GM19463 (cell line): Measurements from ENCODE around the gene HSD17B2.

Experiments
- ATAC-seq: cut with Tn5 transposase; IDR thresholded peaks from one replicate; pipeline ENCODE4 v1.9.1; 2021; ENCODE audit warnings: mild to moderate bottlenecking, moderate library complexity; ENCODE audit not compliant: unreplicated experiment

The HSD17B2 gene

DNA sequence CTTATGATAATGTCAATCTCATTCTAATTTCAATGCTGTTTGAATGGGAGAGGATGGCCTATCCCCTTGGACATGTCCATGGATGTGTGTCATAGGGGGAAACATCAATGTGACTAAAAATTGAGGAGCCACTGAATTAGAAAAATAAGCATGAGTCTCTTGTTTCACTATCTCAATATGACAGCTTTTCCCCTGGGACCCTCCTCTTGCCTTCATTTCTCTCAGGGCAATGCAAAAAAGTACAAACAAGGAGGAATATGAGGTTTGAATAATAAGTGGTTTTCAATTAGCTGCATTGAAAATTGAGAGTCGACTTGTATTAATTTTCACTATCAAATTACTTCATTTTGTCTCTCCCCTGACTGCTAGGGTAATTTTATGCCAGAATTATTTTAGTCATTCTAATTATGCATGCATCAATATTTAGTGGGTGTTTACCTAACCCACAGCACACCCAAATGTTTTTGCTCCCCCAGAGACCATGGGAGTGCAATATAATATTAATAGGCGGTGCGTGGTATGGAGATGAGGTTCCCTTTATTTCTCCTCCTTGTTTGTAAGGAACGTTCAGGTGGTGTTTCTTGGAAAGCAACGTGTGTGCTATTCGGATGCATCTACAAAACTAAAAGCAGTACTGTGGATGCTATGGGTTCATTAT lies 17.0 kb upstream of the HSD17B2 start:
- ATAC-seq, result no peak

DNA sequence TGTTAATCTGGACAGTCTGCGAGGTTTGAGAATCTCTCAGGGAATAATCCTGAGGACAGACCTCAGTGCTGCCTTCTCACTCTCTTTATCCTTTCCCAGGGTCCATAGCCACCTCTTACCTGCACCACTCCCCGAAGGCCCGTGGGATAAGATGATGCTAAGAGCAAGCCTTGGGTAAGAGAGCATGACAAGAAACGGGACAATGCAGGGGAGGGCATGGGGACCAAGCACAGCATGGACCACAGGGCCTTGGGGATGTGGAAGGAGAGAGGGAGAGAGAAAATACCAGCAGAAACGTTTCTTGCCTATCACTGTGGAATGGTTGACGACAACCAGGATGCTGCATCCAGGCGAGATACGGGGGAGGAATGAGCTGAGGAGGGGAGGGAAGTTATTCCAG lies 15.5 kb upstream of the HSD17B2 start:
- no peak for ATAC-seq

- ATAC-seq, result no peak
These were observed 15.0 kb upstream of the HSD17B2 start for GRCh38 chr16:82020051-82020450.

DNA sequence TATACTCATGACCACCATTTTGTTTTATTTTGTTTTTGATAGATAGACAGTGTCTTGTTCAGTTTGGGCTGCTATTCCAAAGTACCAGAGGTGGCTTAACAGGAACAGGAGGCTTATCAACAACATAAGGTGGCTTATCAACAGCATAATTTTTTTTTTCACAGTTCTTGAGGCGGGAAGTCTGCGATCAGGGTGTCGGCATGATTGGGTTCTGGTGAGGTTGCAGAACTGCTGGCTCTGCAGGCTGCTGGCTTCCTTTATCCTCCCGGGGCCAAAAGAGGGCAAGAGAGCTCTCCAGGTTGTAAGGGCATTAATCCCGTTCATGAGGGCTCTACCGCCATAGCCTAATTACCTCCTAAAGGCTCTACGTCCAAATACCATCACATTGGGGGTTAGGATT lies 11.8 kb upstream of the HSD17B2 start:
- no peak for ATAC-seq

DNA sequence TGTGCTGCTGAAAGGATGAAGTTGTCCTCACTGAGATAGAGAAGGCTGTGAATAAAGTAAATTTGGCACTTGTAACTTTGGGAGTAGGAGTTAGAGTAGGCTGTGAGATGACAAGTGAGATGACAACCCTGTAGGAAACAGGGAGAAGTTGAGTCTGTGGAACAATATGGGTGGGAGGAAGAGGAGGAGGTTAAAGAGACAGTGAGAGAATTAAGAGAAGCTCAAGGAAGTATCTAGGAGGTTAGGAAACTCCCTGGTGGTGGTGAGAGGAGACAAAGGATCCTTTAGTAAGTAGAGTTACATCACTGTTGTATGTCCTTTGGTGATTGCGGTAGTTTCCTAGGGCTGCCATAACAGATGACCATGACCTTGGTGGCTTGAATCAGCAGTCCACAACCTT lies 10.7 kb upstream of the HSD17B2 start:
- no peak for ATAC-seq

DNA sequence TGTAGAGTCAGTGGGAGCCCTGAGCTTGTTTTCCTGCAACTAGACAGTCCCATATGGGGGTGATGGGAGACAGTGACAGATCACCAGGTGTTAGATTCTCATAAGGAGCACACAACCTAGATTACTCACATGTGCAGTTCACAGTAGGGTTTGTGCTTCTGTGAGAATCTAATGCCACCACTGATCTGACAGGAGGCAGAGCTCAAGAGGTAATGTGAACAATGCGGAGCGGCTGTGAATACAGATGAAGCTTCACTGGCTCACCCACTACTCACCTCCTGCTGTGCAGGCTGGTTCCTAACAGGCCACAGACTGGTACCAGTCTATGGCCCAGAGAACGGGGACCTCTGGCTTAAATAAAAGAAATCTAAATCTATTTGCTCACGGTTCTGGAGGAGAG lies 10.2 kb upstream of the HSD17B2 start:
- ATAC-seq, result no peak

- no peak for ATAC-seq
These were observed 7.4 kb upstream of the HSD17B2 start for GRCh38 chr16:82027629-82028064.

DNA sequence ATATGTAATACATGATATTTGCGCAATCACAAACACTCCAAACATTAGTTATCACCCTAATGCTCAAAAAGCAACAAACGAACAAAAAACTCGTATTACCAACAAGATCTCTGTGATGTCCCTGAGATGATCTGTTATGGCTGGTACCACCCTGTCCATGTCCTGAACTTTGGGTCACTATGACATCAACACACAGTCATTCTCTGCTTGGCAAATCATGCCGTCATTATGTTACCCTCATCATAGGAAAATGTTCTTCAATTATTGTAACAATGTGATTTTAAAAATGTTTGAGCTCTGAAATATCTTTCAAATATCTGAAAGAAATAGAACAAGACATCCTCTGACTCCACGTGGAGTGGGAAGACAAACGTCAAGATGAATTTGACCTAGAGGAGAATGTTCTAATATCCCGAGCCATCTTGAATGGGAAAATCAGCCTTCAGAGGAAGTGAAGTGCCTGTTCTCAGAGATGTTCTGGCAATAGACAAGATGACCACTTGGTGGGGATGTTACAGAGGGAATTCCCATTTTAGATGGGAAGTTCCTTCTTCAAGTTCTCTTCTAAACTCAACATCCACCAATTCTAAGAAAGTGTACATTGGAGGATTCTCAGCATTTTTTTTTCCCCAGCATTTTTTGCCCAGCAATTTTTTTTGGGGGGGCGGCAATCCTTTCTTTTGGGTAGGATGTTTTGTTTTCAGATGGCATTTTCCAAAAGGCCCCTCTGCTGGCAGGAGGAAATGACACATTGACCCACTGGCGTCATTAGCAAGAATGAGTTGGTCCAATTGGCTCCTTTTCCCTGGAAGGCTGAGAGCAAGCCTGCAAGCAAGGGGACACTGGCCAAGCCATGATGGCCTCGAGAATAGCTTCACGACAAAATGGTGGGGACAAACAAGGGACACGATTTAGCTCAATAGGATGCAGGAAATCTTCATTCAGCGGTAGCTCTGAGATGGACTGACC lies 3.7 kb upstream of the HSD17B2 start:
- ATAC-seq, result no peak

DNA sequence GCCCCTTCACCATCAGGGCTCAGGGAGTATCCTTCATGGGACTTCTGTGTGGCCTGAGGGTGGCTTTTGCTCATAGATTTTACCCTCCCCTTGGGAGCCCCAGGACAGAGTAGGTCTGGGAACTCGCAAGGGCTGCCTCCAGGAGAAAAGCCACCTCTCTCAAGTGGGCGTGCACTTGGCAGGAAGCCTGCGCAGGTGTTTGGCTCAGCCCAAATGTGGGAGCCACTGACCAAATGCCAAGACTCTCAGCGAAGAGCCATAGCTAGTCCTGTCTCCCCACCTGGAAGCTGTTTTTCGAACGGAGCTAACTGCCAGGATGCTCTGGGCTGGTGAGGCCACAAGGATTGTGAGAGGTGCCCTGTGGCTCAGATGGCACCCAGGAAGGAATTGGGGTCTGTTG lies 2.0 kb upstream of the HSD17B2 start:
- ATAC-seq, result no peak

DNA sequence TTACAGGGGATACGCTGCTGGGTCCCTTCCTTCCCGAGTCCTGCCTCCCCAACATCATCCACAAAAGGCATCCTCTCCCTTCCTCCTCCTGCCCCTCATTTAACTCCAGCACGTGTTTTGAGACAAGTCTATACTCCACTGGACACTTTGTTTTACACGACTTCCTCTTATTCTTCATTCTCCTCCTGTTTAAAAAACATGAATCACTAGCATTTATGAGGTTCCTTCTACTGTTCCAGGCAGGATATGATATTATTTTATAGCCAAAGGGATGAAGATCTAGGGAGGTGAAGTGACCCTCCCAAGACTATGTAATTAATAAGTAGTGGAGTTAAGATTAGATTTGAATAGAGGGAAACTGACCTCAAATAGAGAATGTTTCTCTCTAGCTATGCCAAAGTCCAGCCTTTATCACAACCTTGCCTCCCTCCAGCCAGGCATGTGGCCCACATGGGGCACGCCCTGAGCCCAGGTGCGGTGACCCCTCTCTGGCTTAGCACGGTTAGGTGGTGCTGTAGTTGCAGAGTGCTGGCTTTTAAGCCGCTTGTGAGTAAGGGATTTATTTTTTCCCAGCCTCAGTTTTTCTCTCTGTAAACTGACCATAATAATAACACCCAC lies 1.3 kb upstream of the HSD17B2 start:
- ATAC-seq, result no peak

DNA sequence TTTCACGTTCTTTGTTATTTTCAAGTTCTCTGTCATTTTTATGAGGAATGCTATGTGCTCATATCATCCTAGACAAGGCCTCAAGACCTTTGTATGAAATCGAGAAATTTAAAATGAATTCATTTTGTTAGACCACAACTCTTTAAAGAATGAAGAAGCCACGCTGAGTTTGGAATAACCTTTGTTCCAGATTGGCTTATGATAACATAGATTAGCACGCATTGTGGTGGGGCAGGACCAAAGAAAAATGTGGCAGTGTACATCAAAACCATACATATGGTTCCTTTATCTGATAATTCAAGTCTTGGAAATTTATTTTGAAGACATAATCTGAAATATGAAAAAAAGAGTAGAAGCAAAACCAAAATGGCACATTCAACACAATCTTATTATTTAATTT lies 2.2 kb downstream of the HSD17B2 start:
- ATAC-seq, result no peak

GRCh38 chr16:82037666-82038065 lies 2.6 kb downstream of the HSD17B2 start:
- ATAC-seq, result no peak

DNA sequence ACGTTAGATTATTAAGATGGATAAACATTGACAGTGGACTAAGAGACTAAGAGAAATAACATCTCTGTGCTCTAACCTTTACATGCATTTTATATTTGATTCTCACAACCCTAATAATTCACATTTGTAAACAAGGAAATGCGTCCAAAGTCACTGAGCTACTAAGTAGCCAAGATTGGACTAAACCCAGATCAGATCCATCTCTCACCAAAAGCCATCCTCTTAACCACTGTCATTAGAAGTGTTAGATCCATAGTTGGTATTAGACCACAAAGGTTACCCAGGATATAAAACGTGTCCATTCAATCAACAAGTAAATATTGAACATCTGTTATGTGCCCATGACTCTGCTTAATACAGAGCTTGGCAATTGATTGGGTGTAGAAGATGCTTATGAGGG lies 5.2 kb downstream of the HSD17B2 start:
- no peak for ATAC-seq

GRCh38 chr16:82041542-82041941 lies 6.5 kb downstream of the HSD17B2 start:
- no peak for ATAC-seq

GRCh38 chr16:82042144-82042543 lies 7.1 kb downstream of the HSD17B2 start:
- no peak for ATAC-seq

DNA sequence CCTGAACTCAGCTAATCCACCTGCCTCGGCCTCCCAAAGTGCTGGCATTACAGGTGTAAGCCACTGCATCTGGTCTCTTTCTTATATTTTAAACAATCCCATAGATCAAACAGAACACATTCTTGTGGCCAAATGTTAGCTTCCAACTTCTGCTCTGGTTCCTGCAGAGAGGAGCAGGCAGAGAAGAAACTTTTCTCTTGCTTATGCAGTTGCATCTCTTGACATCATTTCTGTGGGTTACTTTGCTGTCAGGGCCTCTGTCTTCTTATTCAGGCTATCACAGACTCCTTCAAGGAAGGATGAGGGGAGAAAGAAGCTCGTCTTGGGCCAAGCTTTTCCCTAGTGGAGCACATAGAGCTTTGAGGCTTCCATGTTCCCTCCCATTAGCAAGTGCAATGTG lies 7.8 kb downstream of the HSD17B2 start:
- no peak for ATAC-seq

DNA sequence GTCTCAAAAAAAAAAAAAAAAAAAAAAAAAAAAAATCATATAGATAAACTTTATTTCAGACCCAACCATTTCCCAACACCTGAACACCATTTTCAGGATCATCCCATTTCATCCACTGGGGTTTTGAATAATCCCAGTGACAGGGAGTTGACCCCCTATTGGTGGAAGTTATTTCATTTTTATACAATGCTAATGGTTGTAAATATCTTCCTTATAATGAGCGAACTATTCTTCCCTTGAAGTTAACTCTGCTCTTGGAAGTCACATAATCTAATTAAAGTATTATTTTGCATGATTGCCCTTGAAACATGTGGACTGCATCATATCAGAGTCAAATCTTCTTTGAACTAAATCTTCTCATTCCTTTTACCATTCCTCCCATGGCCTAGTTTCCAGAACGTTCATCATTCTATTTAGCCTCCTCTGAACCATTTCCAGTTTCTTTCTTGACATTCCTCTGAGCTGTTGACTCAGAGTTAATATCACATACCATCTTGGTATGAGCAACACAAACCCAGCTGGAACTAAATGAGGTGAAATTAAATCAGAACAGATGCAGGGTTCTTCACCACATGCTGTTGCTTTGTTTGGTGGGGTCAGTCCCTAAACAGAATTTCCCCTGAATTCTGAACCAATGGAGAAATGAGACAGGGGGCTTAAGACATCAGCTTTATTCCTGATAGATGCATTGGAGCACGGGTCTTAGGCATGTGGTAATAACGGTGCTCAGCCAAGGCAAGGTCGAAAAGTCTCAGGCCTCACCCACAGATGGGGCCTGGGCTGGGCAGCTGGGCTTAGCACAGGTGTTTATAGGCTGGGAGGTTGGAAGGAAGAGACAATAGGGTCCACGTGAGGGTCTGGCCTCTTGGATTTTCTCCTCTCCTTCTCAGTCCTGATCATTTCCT lies 8.9 kb downstream of the HSD17B2 start:
- ATAC-seq, result no peak

DNA sequence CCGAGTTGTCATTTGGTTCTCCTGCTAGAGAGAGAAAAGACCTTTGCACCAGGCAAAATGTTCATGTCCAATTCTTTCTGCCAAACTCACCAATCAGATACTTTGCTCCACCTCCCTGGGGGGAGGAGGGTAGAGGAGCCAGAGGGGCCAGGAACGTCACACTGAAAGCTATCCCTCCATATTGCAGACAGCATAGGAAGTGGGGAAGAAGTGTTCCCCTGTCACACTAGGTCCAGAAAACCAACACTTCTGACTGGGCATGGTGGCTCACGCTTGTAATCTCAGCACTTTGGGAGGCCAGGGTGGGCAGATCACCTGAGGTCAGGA lies 9.5 kb downstream of the HSD17B2 start:
- no peak for ATAC-seq

GRCh38 chr16:82045465-82045864 lies 10.4 kb downstream of the HSD17B2 start:
- no peak for ATAC-seq

GRCh38 chr16:82046541-82046940 lies 11.5 kb downstream of the HSD17B2 start:
- ATAC-seq, result no peak

GRCh38 chr16:82046941-82047340 lies 11.9 kb downstream of the HSD17B2 start:
- ATAC-seq, result no peak
